Glutamatergic neuron (in vitro differentiated cells): Measurements from ENCODE around the gene ARHGEF1. TPM values are rescaled to one million over a fixed set of nuclear protein-coding genes. Genes with fewer than 3 reads are reported as not detected.

Experiments
- DNase-seq: peaks from one replicate; pipeline ENCODE4 v3.0.0; 2022
- H3K27ac Mint-ChIP-seq: one replicate; pipeline ENCODE4 v1.8.0; 2020; ENCODE audit warnings: mild to moderate bottlenecking, mixed read lengths, inconsistent platforms; ENCODE audit not compliant: unreplicated experiment
- H3K27me3 Mint-ChIP-seq: one replicate; pipeline ENCODE4 v1.8.0; 2020; ENCODE audit warnings: mild to moderate bottlenecking, moderate library complexity, mixed read lengths, inconsistent platforms; ENCODE audit not compliant: unreplicated experiment
- H3K36me3 Mint-ChIP-seq: one replicate; pipeline ENCODE4 v1.8.0; 2020; ENCODE audit warnings: mild to moderate bottlenecking, mixed read lengths, inconsistent platforms; ENCODE audit not compliant: unreplicated experiment
- H3K4me1 Mint-ChIP-seq: one replicate; pipeline ENCODE4 v1.8.0; 2020; ENCODE audit warnings: mild to moderate bottlenecking, low read depth, mixed read lengths, inconsistent platforms; ENCODE audit not compliant: unreplicated experiment
- H3K4me3 Mint-ChIP-seq: one replicate; pipeline ENCODE4 v1.8.0; 2020; ENCODE audit warnings: mild to moderate bottlenecking, mixed read lengths, inconsistent platforms; ENCODE audit not compliant: unreplicated experiment
- H3K9me3 Mint-ChIP-seq: one replicate; pipeline ENCODE4 v1.8.0; 2020; ENCODE audit warnings: mild to moderate bottlenecking, moderate library complexity, mixed read lengths, inconsistent platforms; ENCODE audit not compliant: unreplicated experiment
- CTCF ChIP-seq: fragments of 200-600 bp; sonication (generic); IDR thresholded peaks from one replicate; pipeline ENCODE4 v1.5.0; 2021; ENCODE audit not compliant: partially characterized antibody, unreplicated experiment
- total RNA-seq: library from RNA; stranded (reverse); fragmentation: NEBNext Ultra II Directional; extraction: Animal tissue kit (Norgen Biotek cat#: 25700); gene quantifications from one replicate; pipeline ENCODE4 v1.2.1, GENCODE V29; 2021; ENCODE audit not compliant: unreplicated experiment

The ARHGEF1 gene
- total RNA-seq, 1 donor from 2014 or later: 78.7 TPM

DNA sequence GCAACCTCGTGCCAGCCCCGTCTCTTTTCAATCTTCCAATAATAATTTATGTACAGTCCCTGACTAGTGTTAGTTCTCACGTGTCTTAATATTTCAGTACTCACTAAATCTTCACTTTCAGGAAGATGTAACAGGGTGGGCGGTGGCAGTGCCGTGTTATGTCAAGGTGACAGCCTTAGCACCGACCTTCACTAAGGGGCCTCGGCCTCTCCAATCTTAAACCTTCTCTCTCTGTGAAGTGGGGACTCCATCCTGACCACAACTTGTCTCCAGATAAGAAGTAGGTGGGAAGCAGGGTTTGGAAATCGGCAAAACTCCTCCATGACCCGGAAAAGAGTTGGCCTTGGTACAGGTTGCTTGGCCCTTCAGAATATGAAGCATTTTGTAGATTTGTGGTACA is 21.1 kb upstream of the ARHGEF1 start:
- DNase-seq: no peak
- Mint-ChIP-seq H3K4me1 (peaks cover 18% of the 10 kb centered on the region), H3K27ac (peak overlapping the region; percentile 95), H3K27me3 (peaks cover 22% of the 10 kb centered on the region), H3K4me3 (peak overlapping the region; percentile 96), H3K9me3 (peaks cover 20% of the 10 kb centered on the region), H3K36me3 (no peaks in the 10 kb centered on the region)
- TF ChIP-seq CTCF: no peak

DNA sequence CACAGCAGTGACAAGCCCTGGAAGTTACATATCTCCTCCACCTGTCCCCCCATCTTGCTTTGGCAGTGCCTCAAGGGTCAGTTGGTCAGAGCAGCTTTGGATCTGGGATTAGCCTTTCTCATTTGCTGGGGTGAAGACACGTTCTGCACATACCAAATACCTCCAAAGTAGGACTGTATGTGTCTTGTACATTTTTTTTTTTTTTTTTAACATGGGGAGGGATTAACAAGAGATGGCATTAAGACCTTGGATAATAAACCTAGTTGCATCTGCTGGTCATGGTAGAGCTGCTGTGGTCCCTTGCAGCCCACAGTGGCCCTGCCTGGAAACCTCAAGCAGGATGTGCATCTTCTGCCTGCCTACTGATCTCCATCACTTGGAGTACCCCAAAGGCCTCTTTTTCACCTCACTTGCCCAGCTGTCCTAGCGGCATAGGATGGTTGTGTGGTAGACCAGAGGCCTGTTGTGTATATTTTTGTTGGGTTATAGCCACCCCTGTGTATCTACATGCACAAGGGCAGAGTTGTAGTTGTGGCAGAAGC is 20.5 kb upstream of the ARHGEF1 start:
- no peak for TF ChIP-seq CTCF
- Mint-ChIP-seq H3K27me3 (peaks cover 22% of the 10 kb centered on the region), H3K4me3 (peak overlapping the region; percentile 61), H3K27ac (peak overlapping the region; percentile 33), H3K4me1 (peaks cover 18% of the 10 kb centered on the region), H3K9me3 (peaks cover 20% of the 10 kb centered on the region), H3K36me3 (no peaks in the 10 kb centered on the region)
- no peak for DNase-seq

GRCh38 chr19:41863209-41863931 is 19.6 kb upstream of the ARHGEF1 start:
- peak overlapping the region; percentile 49 for H3K4me3 Mint-ChIP-seq
- H3K27me3 Mint-ChIP-seq: peaks cover 22% of the 10 kb centered on the region
- no peak for TF ChIP-seq CTCF
- no peak for DNase-seq
- H3K36me3 Mint-ChIP-seq: no peaks in the 10 kb centered on the region
- H3K4me1 Mint-ChIP-seq: peaks cover 24% of the 10 kb centered on the region
- H3K27ac Mint-ChIP-seq: peak overlapping the region; percentile 76
- H3K9me3 Mint-ChIP-seq: peaks cover 20% of the 10 kb centered on the region

- no peaks in the 10 kb centered on the region for H3K36me3 Mint-ChIP-seq
- H3K4me1 Mint-ChIP-seq: peaks cover 25% of the 10 kb centered on the region
- H3K27me3 Mint-ChIP-seq: peaks cover 19% of the 10 kb centered on the region
- no peak overlapping the region for H3K4me3 Mint-ChIP-seq
- no peak for TF ChIP-seq CTCF
- peaks cover 18% of the 10 kb centered on the region for H3K9me3 Mint-ChIP-seq
- H3K27ac Mint-ChIP-seq: peak overlapping the region; percentile 78
- no peak for DNase-seq
Observed at GRCh38 chr19:41864374-41864773, 18.6 kb upstream of the ARHGEF1 start.

GRCh38 chr19:41866284-41866683 is 16.7 kb upstream of the ARHGEF1 start:
- Mint-ChIP-seq H3K4me1 (peaks cover 20% of the 10 kb centered on the region), H3K36me3 (no peaks in the 10 kb centered on the region), H3K4me3 (no peak overlapping the region), H3K27ac (no peak overlapping the region), H3K27me3 (peaks cover 13% of the 10 kb centered on the region), H3K9me3 (peaks cover 6% of the 10 kb centered on the region)
- DNase-seq: no peak
- no peak for TF ChIP-seq CTCF
